Suprapubic skin (tissue), 4 donors: Measurements from ENCODE around the gene VPS35L. TPM values are rescaled to one million over a fixed set of nuclear protein-coding genes. Genes with fewer than 3 reads are reported as not detected.

ENCODE experiments used
- DNase-seq, 2 donors: peaks; one replicate each; pipeline ENCODE4 v3.0.0-alpha.2; 2019; ENCODE audit warnings: low spot score in 2 of 2
- H3K27ac ChIP-seq: fragments of 200-600 bp; sonication (generic); one replicate; pipeline ENCODE4 v1.5.1; 2019
- H3K27me3 ChIP-seq: fragments of 200-600 bp; sonication (generic); one replicate; pipeline ENCODE4 v1.5.1; 2019
- H3K36me3 ChIP-seq: fragments of 200-600 bp; sonication (generic); one replicate; pipeline ENCODE4 v1.5.1; 2019
- H3K4me1 ChIP-seq: fragments of 200-600 bp; sonication (generic); one replicate; pipeline ENCODE4 v1.5.1; 2019
- H3K4me3 ChIP-seq: fragments of 200-600 bp; sonication (generic); one replicate; pipeline ENCODE4 v1.5.1; 2019; ENCODE audit warnings: mild to moderate bottlenecking
- H3K9me3 ChIP-seq: fragments of 200-600 bp; sonication (generic); one replicate; pipeline ENCODE4 v1.5.1; 2019
- CTCF ChIP-seq, 2 donors: fragments of 200-600 bp in 1 of 2; fragments of 450-650 bp in 1 of 2; sonication (generic) in 1 of 2; IDR thresholded peaks; one replicate each; pipeline ENCODE4 v1.5.1; 2016 to 2019; ENCODE audit warnings: antibody characterized with exemption in 2 of 2, mild to moderate bottlenecking in 1 of 2, moderate library complexity in 1 of 2
- EP300 ChIP-seq: sonication (generic); formaldehyde crosslinking; IDR thresholded peaks from one replicate; pipeline ENCODE4 v1.6.1; 2017; ENCODE audit warnings: antibody characterized with exemption
- POLR2A ChIP-seq, 2 donors: fragments of 450-650 bp; IDR thresholded peaks; one replicate each; pipeline ENCODE4 v1.6.1; 2017; ENCODE audit warnings: antibody characterized with exemption in 2 of 2, mild to moderate bottlenecking in 2 of 2, moderate library complexity in 2 of 2
- POLR2AphosphoS5 ChIP-seq, 3 donors: sonication (generic); formaldehyde crosslinking; IDR thresholded peaks; one replicate each; pipeline ENCODE4 v1.6.1; 2017; ENCODE audit warnings: antibody characterized with exemption in 3 of 3
- WGBS: methylation state at CpG from one replicate; pipeline ENCODE4 v1.1.5; 2018; 5-methylcytosine and 5-hydroxymethylcytosine counted together
- total RNA-seq, 4 donors: library from RNA; depleted of rRNA; stranded (reverse); fragments of >200 nt; gene quantifications; one replicate each; pipeline ENCODE4 v1.1.0, GENCODE V29; 2016

VPS35L gene
- total RNA-seq, 4 donors from 2014 or later = 16.3 to 30.4 (median 20.7) TPM

- Histone ChIP-seq H3K27me3 (no peaks in the 10 kb centered on the region), H3K9me3 (no peaks in the 10 kb centered on the region), H3K4me1 (no peaks in the 10 kb centered on the region), H3K27ac (no peak overlapping the region), H3K36me3 (peaks cover 36% of the 10 kb centered on the region), H3K4me3 (no peak overlapping the region)
- WGBS = 70% methylated on average over 5 of the region's 5 CpGs
- TF ChIP-seq POLR2A (IDR thresholded peaks at IDR 0.05) (no peak), CTCF (IDR thresholded peaks at IDR 0.05) (no peak), POLR2AphosphoS5 (IDR thresholded peaks at IDR 0.05) (no peak), EP300 (no peak)
- DNase-seq = no peak
Measured at GRCh38 chr16:19599968-19600716, 44.6 kb downstream of the VPS35L start.

- DNase-seq = no peak
Measured at GRCh38 chr16:19601083-19601976, 45.8 kb downstream of the VPS35L start.

GRCh38 chr16:19604911-19605310, 49.4 kb downstream of the VPS35L start:
- peaks cover 36% of the 10 kb centered on the region for H3K36me3 ChIP-seq
- no peaks in the 10 kb centered on the region for H3K4me1 ChIP-seq
- H3K9me3 ChIP-seq = peaks cover 4% of the 10 kb centered on the region
- TF ChIP-seq POLR2AphosphoS5 (IDR thresholded peaks at IDR 0.05) (no peak), EP300 (no peak), CTCF (IDR thresholded peaks at IDR 0.05) (no peak), POLR2A (IDR thresholded peaks at IDR 0.05) (no peak)
- WGBS = 96% methylated on average over 4 of the region's 4 CpGs
- DNase-seq = no peak
- no peaks in the 10 kb centered on the region for H3K27me3 ChIP-seq
- no peak overlapping the region for H3K4me3 ChIP-seq
- no peak overlapping the region for H3K27ac ChIP-seq

More at GRCh38 chr16:19601083-19601976, 45.8 kb downstream of the VPS35L start:
- no peaks in the 10 kb centered on the region for H3K4me1 ChIP-seq
- TF ChIP-seq POLR2AphosphoS5 (IDR thresholded peaks at IDR 0.05) (no peak), CTCF (IDR thresholded peaks at IDR 0.05) (peak; percentile 28 to 59), EP300 (no peak), POLR2A (IDR thresholded peaks at IDR 0.05) (no peak)
- peaks cover 4% of the 10 kb centered on the region for H3K9me3 ChIP-seq
- no peak overlapping the region for H3K4me3 ChIP-seq
- no peaks in the 10 kb centered on the region for H3K27me3 ChIP-seq
- H3K27ac ChIP-seq = no peak overlapping the region
- 65% methylated on average over 13 of the region's 13 CpGs for WGBS
- peaks cover 37% of the 10 kb centered on the region for H3K36me3 ChIP-seq

DNA sequence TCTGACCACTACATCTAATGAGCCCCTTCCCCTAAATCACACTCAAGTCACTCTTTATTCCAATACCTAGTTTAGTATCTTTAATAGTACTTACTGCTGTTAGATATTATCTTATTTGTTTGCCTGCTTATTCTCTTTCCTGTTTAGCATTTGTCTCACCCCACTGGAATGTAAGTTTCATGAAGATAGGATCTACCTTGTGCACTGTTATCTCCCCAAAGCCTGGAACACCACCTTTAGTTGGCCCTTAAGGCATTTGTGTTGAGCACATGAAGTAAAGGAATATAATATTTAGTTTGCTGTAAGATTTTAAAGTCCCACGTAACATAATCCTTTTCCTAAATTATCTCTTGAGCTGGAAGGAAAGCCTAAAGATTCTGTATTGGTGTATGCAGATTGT, 50.2 kb downstream of the VPS35L start:
- peaks cover 4% of the 10 kb centered on the region for H3K9me3 ChIP-seq
- H3K4me1 ChIP-seq = no peaks in the 10 kb centered on the region
- WGBS = 89% methylated on average over 1 of the region's 1 CpG
- no peaks in the 10 kb centered on the region for H3K27me3 ChIP-seq
- H3K36me3 ChIP-seq = peaks cover 43% of the 10 kb centered on the region
- TF ChIP-seq EP300 = no peak
- no peak for TF ChIP-seq CTCF (IDR thresholded peaks at IDR 0.05)
- no peak for TF ChIP-seq POLR2A (IDR thresholded peaks at IDR 0.05)
- no peak for TF ChIP-seq POLR2AphosphoS5 (IDR thresholded peaks at IDR 0.05)
- H3K4me3 ChIP-seq = no peak overlapping the region
- H3K27ac ChIP-seq = no peak overlapping the region
- DNase-seq = no peak
